Omental fat pad (tissue), 4 donors: Measurements from ENCODE around the gene PRKAG1. TPM values are rescaled to one million over a fixed set of nuclear protein-coding genes. Genes with fewer than 3 reads are reported as not detected.

Experiments used
- ATAC-seq: fragments of 150-250 bp; one replicate; pipeline ENCODE4 v1.9.1; 2016; ENCODE audit warnings: mild to moderate bottlenecking, moderate library complexity; ENCODE audit not compliant: low FRiP score
- DNase-seq: peaks from one replicate; pipeline ENCODE4 v3.0.0-alpha.2; 2019; ENCODE audit warnings: low spot score
- total RNA-seq, 4 donors: library from RNA; depleted of rRNA; stranded (reverse); fragments of >200 nt; gene quantifications; one replicate each; pipeline ENCODE4 v1.1.0, GENCODE V29; 2016
- TF ChIP-seq, protein P1 (sequence below), 3 donors: fragments of 450-650 bp; IDR thresholded peaks; one replicate each; pipeline ENCODE4 v1.5.1; 2016 to 2017; ENCODE audit warnings: antibody characterized with exemption in 3 of 3, mild to moderate bottlenecking in 3 of 3, moderate library complexity in 2 of 3

Gene PRKAG1
- total RNA-seq, 4 donors from 2014 or later: 40.0 to 64.2 (median 54.4) TPM

DNA sequence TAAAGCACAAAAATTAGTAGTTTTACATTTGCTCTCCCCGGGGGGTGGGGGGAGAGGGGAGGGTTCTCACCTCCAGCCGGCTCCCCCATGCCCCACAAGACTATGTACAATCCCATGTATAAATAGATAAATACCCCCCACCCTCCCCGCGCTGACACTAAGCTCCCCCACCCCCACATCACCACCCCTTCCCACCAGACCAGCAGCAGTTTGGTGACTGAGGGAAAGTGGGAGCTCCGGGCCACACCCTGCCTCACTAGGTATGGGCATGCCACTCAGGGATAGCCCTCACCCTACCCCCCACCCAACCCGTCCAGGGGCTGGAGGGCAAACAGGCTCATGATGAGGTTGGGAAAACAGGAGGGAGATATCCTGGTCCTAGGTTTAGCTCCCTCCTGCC is 1.9 kb upstream of the PRKAG1 start:
- ATAC-seq (no peak), DNase-seq (no peak)
- TF ChIP-seq, protein P1, sequence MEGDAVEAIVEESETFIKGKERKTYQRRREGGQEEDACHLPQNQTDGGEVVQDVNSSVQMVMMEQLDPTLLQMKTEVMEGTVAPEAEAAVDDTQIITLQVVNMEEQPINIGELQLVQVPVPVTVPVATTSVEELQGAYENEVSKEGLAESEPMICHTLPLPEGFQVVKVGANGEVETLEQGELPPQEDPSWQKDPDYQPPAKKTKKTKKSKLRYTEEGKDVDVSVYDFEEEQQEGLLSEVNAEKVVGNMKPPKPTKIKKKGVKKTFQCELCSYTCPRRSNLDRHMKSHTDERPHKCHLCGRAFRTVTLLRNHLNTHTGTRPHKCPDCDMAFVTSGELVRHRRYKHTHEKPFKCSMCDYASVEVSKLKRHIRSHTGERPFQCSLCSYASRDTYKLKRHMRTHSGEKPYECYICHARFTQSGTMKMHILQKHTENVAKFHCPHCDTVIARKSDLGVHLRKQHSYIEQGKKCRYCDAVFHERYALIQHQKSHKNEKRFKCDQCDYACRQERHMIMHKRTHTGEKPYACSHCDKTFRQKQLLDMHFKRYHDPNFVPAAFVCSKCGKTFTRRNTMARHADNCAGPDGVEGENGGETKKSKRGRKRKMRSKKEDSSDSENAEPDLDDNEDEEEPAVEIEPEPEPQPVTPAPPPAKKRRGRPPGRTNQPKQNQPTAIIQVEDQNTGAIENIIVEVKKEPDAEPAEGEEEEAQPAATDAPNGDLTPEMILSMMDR (IDR thresholded peaks at IDR 0.05): no peak

DNA sequence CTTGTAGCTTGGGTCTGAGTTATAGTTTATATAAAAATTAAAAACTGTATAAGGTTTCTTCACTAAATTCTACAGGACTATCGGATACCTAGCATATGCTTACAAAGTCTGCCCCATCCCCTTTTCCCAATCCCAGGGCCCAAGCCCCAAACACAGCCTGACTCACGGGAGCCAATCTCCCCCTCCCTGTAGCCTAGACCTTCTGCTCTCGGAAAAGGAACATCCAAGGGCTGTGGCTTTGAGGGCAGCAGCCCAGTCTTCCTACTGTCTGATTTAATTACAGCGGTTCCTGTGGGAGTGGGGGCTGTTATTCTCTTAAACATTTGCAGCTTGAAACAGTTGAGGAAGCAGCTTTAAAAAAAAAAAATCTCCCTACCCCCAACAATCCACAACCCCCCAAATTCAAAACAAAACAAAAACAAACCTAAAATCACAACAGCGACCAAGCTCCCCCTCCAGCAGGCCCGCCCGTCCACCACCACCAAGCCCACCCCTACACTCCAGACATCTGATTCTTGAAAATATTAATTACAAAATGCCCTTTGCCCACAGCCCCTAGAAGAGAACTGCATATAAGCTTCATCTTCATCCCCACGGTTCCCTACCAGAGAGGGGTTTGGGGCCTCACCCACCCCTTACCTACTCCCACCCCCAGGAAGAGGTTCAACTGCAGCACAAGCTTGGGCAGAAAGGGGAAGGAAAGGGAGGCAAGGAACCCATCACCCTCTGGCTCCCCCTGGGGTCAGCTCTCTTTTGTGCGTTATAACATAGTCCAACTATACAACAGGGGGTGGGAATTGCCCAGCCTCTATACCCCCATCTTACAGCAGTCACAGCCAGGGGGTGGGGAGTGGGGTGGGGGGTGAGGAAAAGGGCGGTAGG is 1.1 kb upstream of the PRKAG1 start:
- DNase-seq (no peak), ATAC-seq (no peak)
- TF ChIP-seq, protein P1 (IDR thresholded peaks at IDR 0.05): no peak

DNA sequence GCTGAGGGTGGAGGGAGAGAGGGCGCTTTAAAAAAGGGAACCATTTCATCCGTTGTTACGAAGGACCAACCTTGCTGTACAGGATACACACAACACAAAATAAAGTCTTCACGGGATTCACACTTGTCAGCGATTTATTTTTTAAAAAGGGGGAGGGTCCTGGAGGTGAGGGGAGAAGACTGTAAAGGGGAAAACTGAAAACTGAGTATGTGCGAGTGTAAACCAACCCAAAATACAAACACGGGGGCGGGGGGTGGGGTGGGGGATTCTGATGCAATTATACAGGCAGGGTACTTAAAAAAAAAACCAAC is 499 bp upstream of the PRKAG1 start:
- DNase-seq: no peak
- peak; percentile 26 for ATAC-seq
- TF ChIP-seq, protein P1 (IDR thresholded peaks at IDR 0.05): no peak

DNA sequence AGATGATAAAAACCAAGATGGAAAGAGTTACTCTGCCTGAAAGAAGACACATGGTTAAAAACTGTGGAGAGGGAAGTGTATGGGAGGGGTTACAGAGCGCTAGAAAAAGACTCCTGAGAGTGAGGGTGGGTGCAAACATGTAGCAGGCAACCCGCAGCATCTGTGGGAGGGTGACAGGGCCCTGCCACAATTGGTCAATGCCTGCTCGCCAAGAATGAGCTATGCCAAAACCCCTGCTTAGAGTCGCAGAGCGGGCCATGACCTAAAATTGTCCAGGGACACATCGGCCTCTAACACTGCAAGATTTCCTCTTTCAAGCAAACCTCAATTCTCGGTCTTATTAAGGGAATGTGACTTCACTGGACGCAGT is 700 bp downstream of the PRKAG1 start:
- ATAC-seq: no peak
- DNase-seq: no peak
- TF ChIP-seq, protein P1 (IDR thresholded peaks at IDR 0.05): no peak

DNA sequence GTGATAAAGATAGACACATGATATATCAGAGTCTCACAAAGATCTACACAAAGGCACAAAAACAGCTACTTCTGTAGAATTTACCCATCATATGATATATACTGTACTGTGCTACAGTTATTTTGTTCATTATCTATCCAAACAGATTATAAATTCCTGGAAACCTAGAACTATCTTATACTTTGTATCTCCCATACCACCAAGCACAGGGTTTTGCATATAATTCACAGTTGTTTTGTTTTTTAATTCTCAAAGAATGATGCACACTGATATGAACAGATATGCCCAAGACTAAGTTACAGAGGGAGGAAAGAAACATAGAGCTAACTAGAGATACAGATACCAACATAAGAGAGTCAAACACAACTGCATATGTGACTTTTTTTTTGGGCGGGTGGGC is 3.4 kb downstream of the PRKAG1 start:
- no peak for DNase-seq
- no peak for ATAC-seq
- TF ChIP-seq, protein P1 (IDR thresholded peaks at IDR 0.05): no peak

DNA sequence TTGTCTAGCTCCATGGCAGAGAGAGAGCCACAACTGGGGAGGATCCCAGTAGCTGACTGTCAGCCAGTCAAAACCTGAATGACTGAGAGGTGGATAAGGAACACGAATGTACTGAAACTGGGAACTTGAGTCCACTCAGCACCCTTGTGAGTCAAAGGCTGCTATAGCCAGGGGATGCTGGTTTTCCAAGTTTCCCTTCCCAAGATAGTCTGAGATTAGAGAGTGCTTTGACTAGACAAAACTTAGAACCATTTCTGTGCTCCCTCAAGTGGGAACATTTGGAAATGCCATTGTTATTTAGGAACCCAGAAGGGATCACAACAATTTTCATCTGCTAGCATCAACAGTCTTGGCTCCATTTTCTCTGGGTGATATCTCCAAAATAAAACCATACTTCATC is 4.0 kb downstream of the PRKAG1 start:
- TF ChIP-seq, protein P1 (IDR thresholded peaks at IDR 0.05): no peak
- no peak for DNase-seq
- no peak for ATAC-seq

DNA sequence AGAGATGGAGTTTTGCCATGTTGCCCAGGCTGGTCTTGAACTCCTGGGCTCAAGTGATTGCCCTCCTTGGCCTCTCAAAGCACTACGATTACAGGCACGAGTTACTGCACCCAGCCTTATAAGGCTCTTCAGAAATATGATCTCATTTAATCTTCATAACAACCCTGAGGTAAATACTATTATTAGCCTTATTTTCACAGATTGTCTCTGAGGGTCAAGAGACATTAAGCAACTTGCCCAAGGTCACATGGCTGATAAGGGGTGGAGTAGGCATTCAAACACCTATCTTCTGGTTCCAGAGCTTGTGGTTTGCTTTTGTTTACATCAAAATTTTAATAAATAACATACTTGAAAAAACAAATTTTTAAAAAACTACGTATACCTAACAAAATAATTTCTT is 5.1 kb downstream of the PRKAG1 start:
- DNase-seq (no peak), ATAC-seq (no peak)
- TF ChIP-seq, protein P1 (IDR thresholded peaks at IDR 0.05): no peak
